GM12878 (cell line): ENCODE measurements around the gene LRP10. TPM values are rescaled to one million over a fixed set of nuclear protein-coding genes. Genes with fewer than 3 reads are reported as not detected.

Source experiments
- ASH2L ChIP-seq: fragments of 300-600, 200-600 bp; sonication (generic); IDR thresholded peaks from 2 replicates; pipeline ENCODE4 v1.6.1; 2017; ENCODE audit warnings: low read depth, mild to moderate bottlenecking, borderline replicate concordance
- BACH1 ChIP-seq: fragments of 450-650 bp; IDR thresholded peaks from 2 replicates; pipeline ENCODE4 v1.6.1; 2017; ENCODE audit warnings: mild to moderate bottlenecking, borderline replicate concordance
- BCL11A ChIP-seq: IDR thresholded peaks from 2 replicates; pipeline ENCODE4 v1.6.1; 2011; ENCODE audit warnings: low read depth, low read length
- BCL3 ChIP-seq: IDR thresholded peaks from 2 replicates; pipeline ENCODE4 v1.6.1; 2011; ENCODE audit warnings: borderline replicate concordance, low read depth, mild to moderate bottlenecking, moderate library complexity, low read length; ENCODE audit not compliant: insufficient read depth, poor library complexity, severe bottlenecking
- BCLAF1 ChIP-seq: fragments of 450-650 bp; IDR thresholded peaks from 2 replicates; pipeline ENCODE4 v1.6.1; 2017; ENCODE audit warnings: antibody characterized with exemption, mild to moderate bottlenecking, moderate library complexity
- CREB1 ChIP-seq: IDR thresholded peaks from 2 replicates; pipeline ENCODE4 v1.6.1; 2012; ENCODE audit warnings: low read depth, mild to moderate bottlenecking, inconsistent platforms
- ELK1 ChIP-seq: IDR thresholded peaks from 2 replicates; pipeline ENCODE4 v1.6.1; 2012; ENCODE audit warnings: low read depth, low read length, improper control_type of control experiment
- IKZF1 ChIP-seq: fragments of 450-650 bp; conservative IDR thresholded peaks from 2 replicates; pipeline ENCODE4 v1.6.1; 2017; ENCODE audit warnings: antibody characterized with exemption, mild to moderate bottlenecking
- MEF2A ChIP-seq: IDR thresholded peaks from 2 replicates; pipeline ENCODE4 v1.6.1; 2011; ENCODE audit warnings: low read depth, mild to moderate bottlenecking, low read length, moderate library complexity; ENCODE audit not compliant: insufficient read depth
- MXI1 ChIP-seq: fragments of 150-350 bp; IDR thresholded peaks from 2 replicates; pipeline ENCODE4 v1.6.1; 2011; ENCODE audit warnings: low read depth, mild to moderate bottlenecking, inconsistent platforms, low read length, improper control_type of control experiment
- MYB ChIP-seq: fragments of 150-350 bp; IDR thresholded peaks from 2 replicates; pipeline ENCODE4 v1.6.1; 2014; ENCODE audit warnings: mild to moderate bottlenecking, low read depth, low read length, borderline replicate concordance
- NKRF ChIP-seq: fragments of 450-650 bp; conservative IDR thresholded peaks from 2 replicates; pipeline ENCODE4 v1.6.1; 2017; ENCODE audit warnings: mild to moderate bottlenecking, moderate library complexity
- NRF1 ChIP-seq: conservative IDR thresholded peaks from 2 replicates; pipeline ENCODE4 v1.6.1; 2011; ENCODE audit warnings: mild to moderate bottlenecking, low read depth, low read length, improper control_type of control experiment
- POLR2A ChIP-seq: IDR thresholded peaks from 2 replicates; pipeline ENCODE4 v1.6.1; 2011; ENCODE audit warnings: low read depth, mild to moderate bottlenecking, low read length
- RAD21 ChIP-seq: IDR thresholded peaks from 2 replicates; pipeline ENCODE4 v1.6.1; 2011; ENCODE audit warnings: mild to moderate bottlenecking, low read depth, low read length, moderate library complexity; ENCODE audit not compliant: insufficient read depth
- RB1 ChIP-seq: fragments of 450-650 bp; formaldehyde crosslinking; IDR thresholded peaks from 2 replicates; pipeline ENCODE4 v1.6.1; 2017; ENCODE audit warnings: mild to moderate bottlenecking, borderline replicate concordance
- SMAD1 ChIP-seq: fragments of 450-650 bp; IDR thresholded peaks from 2 replicates; pipeline ENCODE4 v1.6.1; 2018; ENCODE audit warnings: mild to moderate bottlenecking, low read depth; ENCODE audit not compliant: partially characterized antibody
- TAF1 ChIP-seq: IDR thresholded peaks from 2 replicates; pipeline ENCODE4 v1.6.1; 2011; ENCODE audit warnings: mild to moderate bottlenecking, low read depth, low read length, borderline replicate concordance
- TCF3 ChIP-seq: IDR thresholded peaks from 2 replicates; pipeline ENCODE4 v1.6.1; 2012; ENCODE audit warnings: low read depth, mild to moderate bottlenecking, low read length, borderline replicate concordance; ENCODE audit not compliant: insufficient read depth
- YBX1 ChIP-seq: fragments of 450-650 bp; IDR thresholded peaks from 2 replicates; pipeline ENCODE4 v1.6.1; 2016; ENCODE audit warnings: antibody characterized with exemption
- ZNF207 ChIP-seq: fragments of 450-650 bp; IDR thresholded peaks from 2 replicates; pipeline ENCODE4 v1.6.1; 2014; ENCODE audit warnings: antibody characterized with exemption, mild to moderate bottlenecking, borderline replicate concordance
- ZNF274 ChIP-seq: IDR thresholded peaks from one replicate; pipeline ENCODE4 v1.8.0; 2011; ENCODE audit not compliant: insufficient read length, insufficient read depth
- ZZZ3 ChIP-seq: IDR thresholded peaks from 2 replicates; pipeline ENCODE4 v1.6.1; 2011; ENCODE audit warnings: low read depth; ENCODE audit not compliant: control insufficient read depth, insufficient read length
- polyA plus RNA-seq, 11 experiments: library from polyadenylated mRNA; depleted of rRNA in 4 of 11; unstranded in 6 of 11; stranded (reverse) in 5 of 11; fragments of >200 nt; fragmentation: Nextera tagmentation in 4 of 11; fragmentation: Illumina TruSeq in 1 of 11; extraction: Ambion mirVana in 4 of 11; extraction: Trizol in 1 of 11; gene quantifications; 1 replicate in 1 of 11; 2 replicates in 10 of 11; pipeline versions ENCODE4 v1.2.1 to v1.2.3, GENCODE V29; 2011 to 2016; ENCODE audit warnings: inconsistent platforms in 2 of 11, missing spikeins in 2 of 11, low read depth in 1 of 11
- total RNA-seq, 4 experiments: library from RNA; depleted of rRNA in 3 of 4; stranded (reverse); fragments of >200 nt in 3 of 4; fragmentation: Illumina TruSeq in 1 of 4; extraction: Trizol in 1 of 4; gene quantifications; 2 replicates each; pipeline versions ENCODE4 v1.2.1 to v1.2.3, GENCODE V29; 2013 to 2021

LRP10 gene
- total and polyA plus RNA-seq, 10 of the 15 experiments (the other 5 are each of a cell fraction or from before 2014, with no cell fraction given): 3.0 to 56.9 (median 20.9) TPM

GRCh38 chr14:22887990-22888378 lies 16.4 kb downstream of the LRP10 start (continued):
- TF ChIP-seq ZNF274: no peak
- TF ChIP-seq SMAD1: no peak
- no peak for TF ChIP-seq CREB1
- no peak for TF ChIP-seq ZNF207
- no peak for TF ChIP-seq ASH2L
- no peak for TF ChIP-seq RAD21
- TF ChIP-seq RB1: no peak
- TF ChIP-seq ZZZ3: no peak
- TF ChIP-seq TAF1: peak; percentile 84
- TF ChIP-seq BCLAF1: no peak
- peak; percentile 73; the same call in 1 of the 2 replicates for TF ChIP-seq BACH1
- peak; percentile 89 for TF ChIP-seq MXI1
- TF ChIP-seq POLR2A: peak; percentile 86
- no peak for TF ChIP-seq NRF1
- TF ChIP-seq MYB: no peak
- peak; percentile 52 for TF ChIP-seq IKZF1
- TF ChIP-seq NKRF: peak; percentile 68
- peak; percentile 94 for TF ChIP-seq TCF3
- TF ChIP-seq MEF2A: no peak
- TF ChIP-seq BCL3: no peak
- no peak for TF ChIP-seq ELK1
- TF ChIP-seq YBX1: no peak
- peak; percentile 49; the same call in 1 of the 2 replicates for TF ChIP-seq BCL11A
